Type B pancreatic cell (in vitro differentiated cells): Measurements from ENCODE around the gene TAS1R3. TPM values are rescaled to one million over a fixed set of nuclear protein-coding genes. Genes with fewer than 3 reads are reported as not detected.
"Not testable (repeated sequence)": the region's sequence is repeated elsewhere in the genome, so short reads cannot be mapped to it uniquely, and the experiment has no call there.

Source experiments
- DNase-seq: peaks from one replicate; pipeline ENCODE4 v3.0.0; 2021; ENCODE audit warnings: mixed read lengths; ENCODE audit not compliant: unreplicated experiment; ENCODE audit errors: extremely low spot score
- H3K27ac Mint-ChIP-seq: 2 replicates; pipeline ENCODE4 v1.8.0; 2021; ENCODE audit warnings: mild to moderate bottlenecking, mixed read lengths
- H3K27me3 Mint-ChIP-seq: 2 replicates; pipeline ENCODE4 v1.8.0; 2021; ENCODE audit warnings: mixed read lengths
- H3K36me3 Mint-ChIP-seq: 2 replicates; pipeline ENCODE4 v1.8.0; 2021; ENCODE audit warnings: mixed read lengths
- H3K4me1 Mint-ChIP-seq: one replicate; pipeline ENCODE4 v1.8.0; 2021; ENCODE audit warnings: mixed read lengths; ENCODE audit not compliant: unreplicated experiment
- H3K4me3 Mint-ChIP-seq: 2 replicates; pipeline ENCODE4 v1.8.0; 2021; ENCODE audit warnings: mild to moderate bottlenecking, mixed read lengths
- H3K9me3 Mint-ChIP-seq: 2 replicates; pipeline ENCODE4 v1.8.0; 2021; ENCODE audit warnings: mixed read lengths
- total RNA-seq: library from RNA; stranded (reverse); gene quantifications from 2 replicates; pipeline ENCODE4 v1.2.1, GENCODE V29; 2021; ENCODE audit warnings: low replicate concordance
- TF ChIP-seq, protein P1 (sequence below): fragments of 200-600 bp; sonication (generic); conservative IDR thresholded peaks from 2 replicates; pipeline ENCODE4 v1.5.0; 2021; ENCODE audit warnings: antibody characterized with exemption, mild to moderate bottlenecking

The TAS1R3 gene
- total RNA-seq, 1 donor from 2014 or later: 0.89 TPM

DNA sequence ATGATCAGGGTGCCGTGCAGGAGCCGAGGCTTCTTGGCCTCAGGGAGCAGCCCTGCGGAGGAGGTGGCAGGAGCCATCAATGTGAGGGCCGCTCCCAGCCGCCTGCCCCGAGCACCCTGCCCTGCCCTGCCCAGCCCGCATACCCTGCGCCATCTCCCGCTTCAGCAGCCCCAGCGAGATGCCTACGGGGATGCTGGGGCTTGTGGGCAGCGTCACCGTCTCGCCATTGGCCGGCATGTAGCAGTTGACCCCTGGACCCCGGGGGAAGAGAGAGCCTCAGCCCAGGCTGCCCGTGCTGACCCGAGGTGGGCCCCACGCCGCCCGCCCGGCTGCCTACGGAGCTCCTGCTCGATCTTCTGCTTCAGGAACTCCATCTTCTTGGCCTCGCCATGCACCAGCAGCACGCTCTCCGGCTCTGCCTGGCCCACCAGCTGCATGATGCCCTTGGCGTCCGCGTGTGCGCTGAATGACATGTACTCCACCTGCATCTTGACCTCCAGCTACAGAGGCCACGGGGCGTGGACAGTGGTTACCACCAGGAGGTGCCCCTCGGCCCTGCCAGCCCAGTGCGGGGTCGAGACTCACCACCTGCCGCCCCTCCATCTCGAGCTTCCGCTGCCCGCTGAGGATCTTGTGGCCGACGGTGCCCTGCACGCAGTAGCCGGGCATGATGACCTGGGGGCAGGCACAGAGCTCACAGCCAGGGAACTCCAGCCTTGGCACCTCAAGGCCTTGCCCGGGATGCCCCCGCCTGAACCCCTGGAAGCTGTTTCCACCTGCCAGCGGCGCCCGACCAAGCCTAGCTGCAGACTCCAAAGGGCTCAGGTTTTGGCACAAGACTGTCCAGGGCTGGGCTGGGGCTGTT, 18.4 kb upstream of the TAS1R3 start:
- Mint-ChIP-seq H3K4me3 (no peak overlapping the region), H3K27ac (no peak overlapping the region), H3K27me3 (no peaks in the 10 kb centered on the region), H3K9me3 (no peaks in the 10 kb centered on the region), H3K36me3 (peaks cover 3% of the 10 kb centered on the region), H3K4me1 (no peaks in the 10 kb centered on the region)
- TF ChIP-seq, protein P1, sequence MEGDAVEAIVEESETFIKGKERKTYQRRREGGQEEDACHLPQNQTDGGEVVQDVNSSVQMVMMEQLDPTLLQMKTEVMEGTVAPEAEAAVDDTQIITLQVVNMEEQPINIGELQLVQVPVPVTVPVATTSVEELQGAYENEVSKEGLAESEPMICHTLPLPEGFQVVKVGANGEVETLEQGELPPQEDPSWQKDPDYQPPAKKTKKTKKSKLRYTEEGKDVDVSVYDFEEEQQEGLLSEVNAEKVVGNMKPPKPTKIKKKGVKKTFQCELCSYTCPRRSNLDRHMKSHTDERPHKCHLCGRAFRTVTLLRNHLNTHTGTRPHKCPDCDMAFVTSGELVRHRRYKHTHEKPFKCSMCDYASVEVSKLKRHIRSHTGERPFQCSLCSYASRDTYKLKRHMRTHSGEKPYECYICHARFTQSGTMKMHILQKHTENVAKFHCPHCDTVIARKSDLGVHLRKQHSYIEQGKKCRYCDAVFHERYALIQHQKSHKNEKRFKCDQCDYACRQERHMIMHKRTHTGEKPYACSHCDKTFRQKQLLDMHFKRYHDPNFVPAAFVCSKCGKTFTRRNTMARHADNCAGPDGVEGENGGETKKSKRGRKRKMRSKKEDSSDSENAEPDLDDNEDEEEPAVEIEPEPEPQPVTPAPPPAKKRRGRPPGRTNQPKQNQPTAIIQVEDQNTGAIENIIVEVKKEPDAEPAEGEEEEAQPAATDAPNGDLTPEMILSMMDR: no peak
- no peak for DNase-seq

DNA sequence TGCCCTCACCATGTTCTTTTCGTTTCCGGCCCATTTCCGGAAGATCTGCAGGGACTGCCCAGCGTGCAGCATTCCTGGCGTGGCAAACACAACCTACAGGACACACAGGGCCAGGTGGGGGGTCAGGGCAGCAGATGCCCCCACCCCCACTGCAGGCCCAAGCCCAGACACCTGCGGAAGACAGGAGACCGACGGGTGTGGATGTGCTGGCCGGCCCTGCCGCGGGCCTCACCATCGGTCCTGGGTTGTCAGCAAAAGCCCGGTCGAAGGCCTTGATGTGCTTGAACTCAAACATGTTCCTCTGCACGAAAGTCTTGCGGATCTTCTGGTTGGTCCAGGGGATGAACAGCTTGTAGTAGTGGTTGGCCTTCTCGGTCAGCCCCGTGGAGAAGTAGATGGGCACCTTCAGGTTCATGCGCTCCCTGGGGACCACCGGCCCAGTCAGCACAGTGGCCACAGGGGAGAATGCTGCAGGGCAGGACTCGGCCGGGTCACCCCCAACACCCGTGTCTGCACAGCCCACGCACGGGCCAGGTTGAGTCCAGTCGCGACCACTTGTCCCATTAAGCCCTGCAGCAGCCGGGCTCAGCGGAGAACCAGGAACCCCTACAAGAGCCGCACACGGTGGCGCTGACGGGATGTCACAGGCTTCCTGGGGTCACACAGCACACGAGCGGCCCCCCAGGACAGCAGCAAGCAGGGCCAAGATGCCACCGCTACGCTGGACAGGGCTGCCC, 17.4 kb upstream of the TAS1R3 start:
- no peaks in the 10 kb centered on the region for H3K27me3 Mint-ChIP-seq
- H3K9me3 Mint-ChIP-seq: no peaks in the 10 kb centered on the region
- H3K4me1 Mint-ChIP-seq: no peaks in the 10 kb centered on the region
- peaks cover 3% of the 10 kb centered on the region for H3K36me3 Mint-ChIP-seq
- H3K4me3 Mint-ChIP-seq: no peak overlapping the region
- no peak overlapping the region for H3K27ac Mint-ChIP-seq
- TF ChIP-seq, protein P1: no peak
- DNase-seq: no peak

DNA sequence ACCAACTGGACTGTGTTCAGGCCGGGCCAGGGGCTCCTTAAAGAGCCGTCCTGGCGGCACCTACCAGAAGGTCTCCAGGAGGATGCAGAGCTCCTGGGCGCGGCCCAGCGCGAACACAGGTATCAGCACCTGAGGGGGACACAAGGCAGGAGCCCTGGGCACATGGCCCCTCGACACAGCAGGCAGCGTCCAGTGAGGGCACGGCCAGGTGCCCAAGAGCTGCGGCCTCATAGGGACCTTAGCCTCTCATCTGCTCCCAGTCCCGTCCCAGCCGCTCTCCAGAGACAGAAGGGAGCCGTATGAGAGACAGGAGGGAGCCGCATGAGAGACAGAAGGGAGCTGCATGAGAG, 16.9 kb upstream of the TAS1R3 start:
- H3K27ac Mint-ChIP-seq: no peak overlapping the region
- H3K4me3 Mint-ChIP-seq: no peak overlapping the region
- H3K27me3 Mint-ChIP-seq: no peaks in the 10 kb centered on the region
- no peaks in the 10 kb centered on the region for H3K4me1 Mint-ChIP-seq
- DNase-seq: no peak
- TF ChIP-seq, protein P1: no peak
- peaks cover 3% of the 10 kb centered on the region for H3K36me3 Mint-ChIP-seq
- H3K9me3 Mint-ChIP-seq: no peaks in the 10 kb centered on the region

DNA sequence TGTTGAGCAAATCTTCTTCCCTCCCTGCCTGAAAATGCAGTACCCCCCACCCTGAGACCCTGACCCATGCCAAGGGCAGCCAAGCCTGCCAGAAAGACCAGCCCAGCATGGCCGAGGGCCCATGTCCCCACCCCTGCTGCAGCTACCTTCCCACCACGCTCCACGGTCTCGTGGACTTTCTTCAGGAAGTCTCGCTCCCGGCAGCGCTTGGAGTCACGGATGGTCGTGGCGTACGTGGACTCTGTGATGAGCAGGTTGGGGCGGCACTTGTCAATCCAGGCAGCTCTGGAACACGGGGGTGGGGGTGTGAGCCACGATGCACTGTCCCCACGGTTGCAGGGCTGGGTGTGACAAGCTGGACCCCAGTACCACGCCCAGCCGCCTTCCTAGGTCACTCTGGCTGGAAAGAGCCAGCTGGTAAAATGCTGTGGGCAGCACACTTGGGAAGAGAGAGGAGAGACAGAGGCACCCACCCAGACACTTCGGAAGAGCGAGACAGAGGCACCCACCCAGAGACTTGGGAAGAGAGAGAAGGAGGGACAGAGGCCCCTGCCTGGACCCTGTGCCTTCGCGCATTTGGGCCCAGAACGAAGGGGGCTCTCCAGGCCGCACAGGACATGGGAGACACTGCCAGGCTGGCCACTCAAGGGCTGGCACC, 16.3 kb upstream of the TAS1R3 start:
- H3K4me1 Mint-ChIP-seq: no peaks in the 10 kb centered on the region
- no peak overlapping the region for H3K27ac Mint-ChIP-seq
- DNase-seq: no peak
- peaks cover 3% of the 10 kb centered on the region for H3K36me3 Mint-ChIP-seq
- TF ChIP-seq, protein P1: no peak
- no peak overlapping the region for H3K4me3 Mint-ChIP-seq
- H3K27me3 Mint-ChIP-seq: no peaks in the 10 kb centered on the region
- H3K9me3 Mint-ChIP-seq: no peaks in the 10 kb centered on the region

DNA sequence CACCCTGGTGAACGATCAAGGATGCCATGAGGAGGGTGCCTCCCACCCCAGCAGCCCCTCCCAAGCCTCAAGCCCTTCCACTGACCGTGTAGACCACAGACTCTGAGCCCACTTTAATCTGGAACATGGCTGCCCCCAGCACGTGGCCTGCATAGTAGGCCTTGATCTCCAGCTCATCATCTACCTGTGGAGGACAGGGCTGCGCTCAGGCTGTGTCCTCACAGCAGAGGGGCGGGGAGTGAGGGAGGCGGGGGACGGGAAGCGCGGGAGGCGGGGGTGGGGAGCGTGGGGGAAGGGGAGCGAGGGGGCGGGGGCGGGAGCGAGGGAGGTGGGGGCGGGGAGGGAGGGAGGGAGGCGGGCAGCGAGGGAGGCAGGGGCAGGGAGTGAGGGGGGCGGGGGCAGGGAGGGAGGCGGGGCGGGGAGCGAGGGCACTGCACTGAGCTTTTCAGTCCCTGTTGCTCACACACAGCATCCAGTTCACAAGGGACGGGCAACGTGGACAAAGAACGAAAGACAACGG, 15.6 kb upstream of the TAS1R3 start:
- Mint-ChIP-seq H3K9me3 (no peaks in the 10 kb centered on the region), H3K27ac (no peak overlapping the region), H3K4me1 (no peaks in the 10 kb centered on the region), H3K4me3 (no peak overlapping the region), H3K36me3 (peaks cover 3% of the 10 kb centered on the region), H3K27me3 (no peaks in the 10 kb centered on the region)
- no peak for DNase-seq
- TF ChIP-seq, protein P1: no peak

DNA sequence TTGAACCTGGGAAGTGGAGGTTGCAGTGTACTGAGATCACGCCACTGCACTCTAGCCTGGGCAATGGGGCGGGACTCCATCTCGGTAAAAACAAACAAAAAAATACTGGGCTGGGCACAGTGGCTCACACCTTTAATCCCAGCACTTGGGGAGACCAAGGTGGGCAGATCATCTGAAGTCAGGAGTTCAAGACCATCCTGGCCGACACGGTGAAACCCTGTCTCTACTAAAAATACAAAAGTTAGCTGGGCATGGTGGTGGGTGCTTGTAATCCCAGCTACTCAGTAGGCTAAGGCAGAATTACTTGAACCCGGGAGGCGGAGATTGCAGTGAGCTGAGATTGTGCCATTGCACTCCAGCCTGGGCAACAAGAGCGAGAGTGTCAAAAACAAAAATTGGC, 14.9 kb upstream of the TAS1R3 start:
- DNase-seq, H3K9me3 Mint-ChIP-seq, H3K36me3 Mint-ChIP-seq, H3K27me3 Mint-ChIP-seq, H3K27ac Mint-ChIP-seq, H3K4me1 Mint-ChIP-seq, H3K4me3 Mint-ChIP-seq: not testable (repeated sequence)
